ENCODE measurements around the gene E4F1. TPM values are rescaled to one million over a fixed set of nuclear protein-coding genes. Genes with fewer than 3 reads are reported as not detected.
"Not testable (repeated sequence)": the region's sequence is repeated elsewhere in the genome, so short reads cannot be mapped to it uniquely, and the experiment has no call there.

Gene E4F1
- total RNA-seq, 1 donor from 2014 or later: 37.4 TPM

GRCh38 chr16:2237493-2238149, 14.2 kb downstream of the E4F1 start:
- Mint-ChIP-seq H3K4me1 (ENCODE audit: low read depth) (no peaks in the 10 kb centered on the region), H3K36me3 (ENCODE audit: low read depth) (peaks cover 7% of the 10 kb centered on the region), H3K9me3 (no peaks in the 10 kb centered on the region)

GRCh38 chr16:2238150-2238837, 14.9 kb downstream of the E4F1 start:
- no peak for DNase-seq (ENCODE audit: low spot score)
- Mint-ChIP-seq H3K36me3 (ENCODE audit: low read depth) (peaks cover 7% of the 10 kb centered on the region), H3K27me3 (ENCODE audit: insufficient read depth) (peaks cover 2% of the 10 kb centered on the region), H3K9me3 (no peaks in the 10 kb centered on the region), H3K4me3 (no peak overlapping the region), H3K27ac (no peak overlapping the region), H3K4me1 (ENCODE audit: low read depth) (no peaks in the 10 kb centered on the region)
- intact Hi-C loops (cut with micrococcal nuclease): no loop called here

More at GRCh38 chr16:2237493-2238149, 14.2 kb downstream of the E4F1 start:
- Mint-ChIP-seq H3K4me3 (no peak overlapping the region), H3K27me3 (ENCODE audit: insufficient read depth) (peaks cover 2% of the 10 kb centered on the region), H3K27ac (no peak overlapping the region)
- intact Hi-C loops (cut with micrococcal nuclease): no loop called here
- no peak for DNase-seq (ENCODE audit: low spot score)

- DNase-seq (ENCODE audit: low spot score): no peak
- Mint-ChIP-seq H3K36me3 (ENCODE audit: low read depth) (peaks cover 7% of the 10 kb centered on the region), H3K4me1 (ENCODE audit: low read depth) (no peaks in the 10 kb centered on the region), H3K9me3 (no peaks in the 10 kb centered on the region), H3K27me3 (ENCODE audit: insufficient read depth) (peaks cover 2% of the 10 kb centered on the region), H3K27ac (no peak overlapping the region), H3K4me3 (no peak overlapping the region)
- intact Hi-C loops (cut with micrococcal nuclease): no loop called here
These were observed 15.7 kb downstream of the E4F1 start for GRCh38 chr16:2238838-2239675.

- H3K36me3 Mint-ChIP-seq (ENCODE audit: low read depth); H3K27me3 Mint-ChIP-seq (ENCODE audit: insufficient read depth); H3K9me3 Mint-ChIP-seq; H3K4me3 Mint-ChIP-seq; DNase-seq (ENCODE audit: low spot score); H3K4me1 Mint-ChIP-seq (ENCODE audit: low read depth); H3K27ac Mint-ChIP-seq; intact Hi-C loops (cut with micrococcal nuclease): not testable (repeated sequence)
These were observed 16.9 kb downstream of the E4F1 start for GRCh38 chr16:2240331-2240730.

- Mint-ChIP-seq H3K27me3 (ENCODE audit: insufficient read depth) (no peaks in the 10 kb centered on the region), H3K4me3 (no peak overlapping the region), H3K9me3 (no peaks in the 10 kb centered on the region), H3K27ac (no peak overlapping the region), H3K4me1 (ENCODE audit: low read depth) (no peaks in the 10 kb centered on the region), H3K36me3 (ENCODE audit: low read depth) (peaks cover 8% of the 10 kb centered on the region)
- intact Hi-C loops (cut with micrococcal nuclease): no loop called here
- DNase-seq (ENCODE audit: low spot score): no peak
These were observed 19.2 kb downstream of the E4F1 start for GRCh38 chr16:2242598-2242997.

- H3K9me3 Mint-ChIP-seq: no peaks in the 10 kb centered on the region
- no peak overlapping the region for H3K4me3 Mint-ChIP-seq
- intact Hi-C loops (cut with micrococcal nuclease): no loop called here
- H3K27ac Mint-ChIP-seq: no peak overlapping the region
- no peaks in the 10 kb centered on the region for H3K27me3 Mint-ChIP-seq (ENCODE audit: insufficient read depth)
- peaks cover 8% of the 10 kb centered on the region for H3K36me3 Mint-ChIP-seq (ENCODE audit: low read depth)
- DNase-seq (ENCODE audit: low spot score): no peak
- H3K4me1 Mint-ChIP-seq (ENCODE audit: low read depth): no peaks in the 10 kb centered on the region
These were observed 19.7 kb downstream of the E4F1 start for GRCh38 chr16:2243031-2243528.

- no peak for DNase-seq (ENCODE audit: low spot score)
- H3K27ac Mint-ChIP-seq: no peak overlapping the region
- intact Hi-C loops (cut with micrococcal nuclease): no loop called here
- no peaks in the 10 kb centered on the region for H3K27me3 Mint-ChIP-seq (ENCODE audit: insufficient read depth)
- H3K4me1 Mint-ChIP-seq (ENCODE audit: low read depth): no peaks in the 10 kb centered on the region
- H3K9me3 Mint-ChIP-seq: no peaks in the 10 kb centered on the region
- peaks cover 8% of the 10 kb centered on the region for H3K36me3 Mint-ChIP-seq (ENCODE audit: low read depth)
- H3K4me3 Mint-ChIP-seq: no peak overlapping the region
These were observed 20.4 kb downstream of the E4F1 start for GRCh38 chr16:2243781-2244180.

- H3K27ac Mint-ChIP-seq: no peak overlapping the region
- no peaks in the 10 kb centered on the region for H3K9me3 Mint-ChIP-seq
- H3K36me3 Mint-ChIP-seq (ENCODE audit: low read depth): peaks cover 8% of the 10 kb centered on the region
- H3K4me3 Mint-ChIP-seq: no peak overlapping the region
- no peak for DNase-seq (ENCODE audit: low spot score)
- no peaks in the 10 kb centered on the region for H3K4me1 Mint-ChIP-seq (ENCODE audit: low read depth)
- no peaks in the 10 kb centered on the region for H3K27me3 Mint-ChIP-seq (ENCODE audit: insufficient read depth)
- intact Hi-C loops (cut with micrococcal nuclease): no loop called here
These were observed 20.9 kb downstream of the E4F1 start for GRCh38 chr16:2244301-2244700.

- no peaks in the 10 kb centered on the region for H3K27me3 Mint-ChIP-seq (ENCODE audit: insufficient read depth)
- H3K4me3 Mint-ChIP-seq: no peak overlapping the region
- H3K36me3 Mint-ChIP-seq (ENCODE audit: low read depth): peaks cover 8% of the 10 kb centered on the region
- H3K4me1 Mint-ChIP-seq (ENCODE audit: low read depth): no peaks in the 10 kb centered on the region
- H3K9me3 Mint-ChIP-seq: no peaks in the 10 kb centered on the region
- intact Hi-C loops (cut with micrococcal nuclease): no loop called here
- H3K27ac Mint-ChIP-seq: no peak overlapping the region
- no peak for DNase-seq (ENCODE audit: low spot score)
These were observed 21.8 kb downstream of the E4F1 start for GRCh38 chr16:2244926-2245795.

GRCh38 chr16:2246301-2246885, 23.0 kb downstream of the E4F1 start:
- no peak overlapping the region for H3K4me3 Mint-ChIP-seq
- H3K27me3 Mint-ChIP-seq (ENCODE audit: insufficient read depth): no peaks in the 10 kb centered on the region
- H3K4me1 Mint-ChIP-seq (ENCODE audit: low read depth): no peaks in the 10 kb centered on the region
- no peak overlapping the region for H3K27ac Mint-ChIP-seq
- H3K9me3 Mint-ChIP-seq: no peaks in the 10 kb centered on the region
- H3K36me3 Mint-ChIP-seq (ENCODE audit: low read depth): peaks cover 8% of the 10 kb centered on the region
- no peak for DNase-seq (ENCODE audit: low spot score)
- intact Hi-C loops (cut with micrococcal nuclease): no loop called here

- DNase-seq (ENCODE audit: low spot score): peak; percentile 34
- Mint-ChIP-seq H3K4me3 (peak overlapping the region; percentile 91), H3K9me3 (no peaks in the 10 kb centered on the region), H3K4me1 (ENCODE audit: low read depth) (peaks cover 5% of the 10 kb centered on the region), H3K36me3 (ENCODE audit: low read depth) (peaks cover 22% of the 10 kb centered on the region), H3K27me3 (ENCODE audit: insufficient read depth) (no peaks in the 10 kb centered on the region), H3K27ac (peak overlapping the region; percentile 94)
- intact Hi-C loops (cut with micrococcal nuclease): loop anchor here (1.0 to 2.0 kb wide), 6 partner anchors 18 to 179 kb away; partner anchors contain the start of genes CCNF, E4F1, MLST8 and RNPS1
These were observed 27.4 kb downstream of the E4F1 start for GRCh38 chr16:2250652-2251295.
